ENCODE results near the gene CST3.

GRCh38 chr20:23683281-23683680 is 45.5 kb upstream of the CST3 start:
- TF ChIP-seq EP300 (IDR thresholded peaks at IDR 0.05; ENCODE audit: low read depth), result no peak
- no peak for TF ChIP-seq CTCF (IDR thresholded peaks at IDR 0.05)
- TF ChIP-seq POLR2A (IDR thresholded peaks at IDR 0.05), result no peak
